ENCODE results near the gene SREK1IP1.

DNA sequence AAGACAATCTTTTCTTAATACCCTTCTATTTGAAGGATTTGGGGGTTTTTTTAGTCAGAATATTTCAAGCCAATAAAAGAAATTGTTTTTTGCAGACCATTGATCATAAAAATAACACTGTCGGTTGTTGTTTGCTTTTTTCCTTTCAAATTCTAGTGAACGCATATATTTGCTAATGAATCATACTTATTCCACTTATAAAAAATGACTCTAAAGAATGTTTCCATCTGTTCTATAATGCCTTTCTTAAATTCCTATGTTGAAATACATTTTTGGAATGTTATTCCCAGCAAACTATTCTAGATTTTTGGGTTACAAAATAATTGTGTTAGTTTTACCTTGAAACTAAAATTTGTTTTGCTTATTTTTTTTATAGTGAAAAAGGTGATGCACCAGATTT lies 32.4 kb upstream of the SREK1IP1 start:
- TF ChIP-seq, protein P1, sequence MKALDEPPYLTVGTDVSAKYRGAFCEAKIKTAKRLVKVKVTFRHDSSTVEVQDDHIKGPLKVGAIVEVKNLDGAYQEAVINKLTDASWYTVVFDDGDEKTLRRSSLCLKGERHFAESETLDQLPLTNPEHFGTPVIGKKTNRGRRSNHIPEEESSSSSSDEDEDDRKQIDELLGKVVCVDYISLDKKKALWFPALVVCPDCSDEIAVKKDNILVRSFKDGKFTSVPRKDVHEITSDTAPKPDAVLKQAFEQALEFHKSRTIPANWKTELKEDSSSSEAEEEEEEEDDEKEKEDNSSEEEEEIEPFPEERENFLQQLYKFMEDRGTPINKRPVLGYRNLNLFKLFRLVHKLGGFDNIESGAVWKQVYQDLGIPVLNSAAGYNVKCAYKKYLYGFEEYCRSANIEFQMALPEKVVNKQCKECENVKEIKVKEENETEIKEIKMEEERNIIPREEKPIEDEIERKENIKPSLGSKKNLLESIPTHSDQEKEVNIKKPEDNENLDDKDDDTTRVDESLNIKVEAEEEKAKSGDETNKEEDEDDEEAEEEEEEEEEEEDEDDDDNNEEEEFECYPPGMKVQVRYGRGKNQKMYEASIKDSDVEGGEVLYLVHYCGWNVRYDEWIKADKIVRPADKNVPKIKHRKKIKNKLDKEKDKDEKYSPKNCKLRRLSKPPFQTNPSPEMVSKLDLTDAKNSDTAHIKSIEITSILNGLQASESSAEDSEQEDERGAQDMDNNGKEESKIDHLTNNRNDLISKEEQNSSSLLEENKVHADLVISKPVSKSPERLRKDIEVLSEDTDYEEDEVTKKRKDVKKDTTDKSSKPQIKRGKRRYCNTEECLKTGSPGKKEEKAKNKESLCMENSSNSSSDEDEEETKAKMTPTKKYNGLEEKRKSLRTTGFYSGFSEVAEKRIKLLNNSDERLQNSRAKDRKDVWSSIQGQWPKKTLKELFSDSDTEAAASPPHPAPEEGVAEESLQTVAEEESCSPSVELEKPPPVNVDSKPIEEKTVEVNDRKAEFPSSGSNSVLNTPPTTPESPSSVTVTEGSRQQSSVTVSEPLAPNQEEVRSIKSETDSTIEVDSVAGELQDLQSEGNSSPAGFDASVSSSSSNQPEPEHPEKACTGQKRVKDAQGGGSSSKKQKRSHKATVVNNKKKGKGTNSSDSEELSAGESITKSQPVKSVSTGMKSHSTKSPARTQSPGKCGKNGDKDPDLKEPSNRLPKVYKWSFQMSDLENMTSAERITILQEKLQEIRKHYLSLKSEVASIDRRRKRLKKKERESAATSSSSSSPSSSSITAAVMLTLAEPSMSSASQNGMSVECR (CRISPR knock-in tag; IDR thresholded peaks at IDR 0.05) = no peak
- TF ChIP-seq, protein P2, sequence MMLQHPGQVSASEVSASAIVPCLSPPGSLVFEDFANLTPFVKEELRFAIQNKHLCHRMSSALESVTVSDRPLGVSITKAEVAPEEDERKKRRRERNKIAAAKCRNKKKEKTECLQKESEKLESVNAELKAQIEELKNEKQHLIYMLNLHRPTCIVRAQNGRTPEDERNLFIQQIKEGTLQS (IDR thresholded peaks at IDR 0.05) = no peak
- TF ChIP-seq, protein P2 (CRISPR knock-in tag; conservative IDR thresholded peaks at IDR 0.05) = no peak
- TF ChIP-seq PKNOX1 (IDR thresholded peaks at IDR 0.05) (no peak), SMARCA5 (IDR thresholded peaks at IDR 0.05) (no peak), ZNF224 (CRISPR knock-in tag; IDR thresholded peaks at IDR 0.05) (no peak), SETDB1 (IDR thresholded peaks at IDR 0.05; ENCODE audit: low read length) (no peak), POLR2A (conservative IDR thresholded peaks at IDR 0.05) (no peak), BRCA1 (IDR thresholded peaks at IDR 0.05) (no peak), BRCA1 (CRISPR knock-in tag; IDR thresholded peaks at IDR 0.05) (no peak), ZNF639 (CRISPR knock-in tag; conservative IDR thresholded peaks at IDR 0.05 in 1 of 2, IDR thresholded peaks at IDR 0.05 in 1 of 2) (no peak)
